ENCODE measurements around the gene MEGF8.

Gene MEGF8

GRCh38 chr19:42370068-42370520 lies 44.7 kb downstream of the MEGF8 start:
- TF ChIP-seq FOXM1 (IDR thresholded peaks at IDR 0.05; ENCODE audit: borderline replicate concordance, low read depth) (no peak), EP300 (IDR thresholded peaks at IDR 0.05; ENCODE audit: borderline replicate concordance) (no peak), TEAD4 (IDR thresholded peaks at IDR 0.05) (no peak), NFIC (IDR thresholded peaks at IDR 0.05) (no peak), TAF1 (IDR thresholded peaks at IDR 0.05; ENCODE audit: low read depth) (no peak), TCF12 (IDR thresholded peaks at IDR 0.05; ENCODE audit: low read depth) (no peak), RAD21 (IDR thresholded peaks at IDR 0.05; ENCODE audit: low read depth) (no peak), YY1 (IDR thresholded peaks at IDR 0.05; ENCODE audit: low read depth) (no peak), CEBPB (IDR thresholded peaks at IDR 0.05) (no peak), CREB1 (IDR thresholded peaks at IDR 0.05; ENCODE audit: low read depth) (no peak), EGR1 (IDR thresholded peaks at IDR 0.05) (no peak), ZBTB7A (IDR thresholded peaks at IDR 0.05; ENCODE audit: low read depth) (no peak)
- TF ChIP-seq, protein P1, sequence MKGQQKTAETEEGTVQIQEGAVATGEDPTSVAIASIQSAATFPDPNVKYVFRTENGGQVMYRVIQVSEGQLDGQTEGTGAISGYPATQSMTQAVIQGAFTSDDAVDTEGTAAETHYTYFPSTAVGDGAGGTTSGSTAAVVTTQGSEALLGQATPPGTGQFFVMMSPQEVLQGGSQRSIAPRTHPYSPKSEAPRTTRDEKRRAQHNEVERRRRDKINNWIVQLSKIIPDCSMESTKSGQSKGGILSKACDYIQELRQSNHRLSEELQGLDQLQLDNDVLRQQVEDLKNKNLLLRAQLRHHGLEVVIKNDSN (IDR thresholded peaks at IDR 0.05): no peak
- TF ChIP-seq, protein P2, sequence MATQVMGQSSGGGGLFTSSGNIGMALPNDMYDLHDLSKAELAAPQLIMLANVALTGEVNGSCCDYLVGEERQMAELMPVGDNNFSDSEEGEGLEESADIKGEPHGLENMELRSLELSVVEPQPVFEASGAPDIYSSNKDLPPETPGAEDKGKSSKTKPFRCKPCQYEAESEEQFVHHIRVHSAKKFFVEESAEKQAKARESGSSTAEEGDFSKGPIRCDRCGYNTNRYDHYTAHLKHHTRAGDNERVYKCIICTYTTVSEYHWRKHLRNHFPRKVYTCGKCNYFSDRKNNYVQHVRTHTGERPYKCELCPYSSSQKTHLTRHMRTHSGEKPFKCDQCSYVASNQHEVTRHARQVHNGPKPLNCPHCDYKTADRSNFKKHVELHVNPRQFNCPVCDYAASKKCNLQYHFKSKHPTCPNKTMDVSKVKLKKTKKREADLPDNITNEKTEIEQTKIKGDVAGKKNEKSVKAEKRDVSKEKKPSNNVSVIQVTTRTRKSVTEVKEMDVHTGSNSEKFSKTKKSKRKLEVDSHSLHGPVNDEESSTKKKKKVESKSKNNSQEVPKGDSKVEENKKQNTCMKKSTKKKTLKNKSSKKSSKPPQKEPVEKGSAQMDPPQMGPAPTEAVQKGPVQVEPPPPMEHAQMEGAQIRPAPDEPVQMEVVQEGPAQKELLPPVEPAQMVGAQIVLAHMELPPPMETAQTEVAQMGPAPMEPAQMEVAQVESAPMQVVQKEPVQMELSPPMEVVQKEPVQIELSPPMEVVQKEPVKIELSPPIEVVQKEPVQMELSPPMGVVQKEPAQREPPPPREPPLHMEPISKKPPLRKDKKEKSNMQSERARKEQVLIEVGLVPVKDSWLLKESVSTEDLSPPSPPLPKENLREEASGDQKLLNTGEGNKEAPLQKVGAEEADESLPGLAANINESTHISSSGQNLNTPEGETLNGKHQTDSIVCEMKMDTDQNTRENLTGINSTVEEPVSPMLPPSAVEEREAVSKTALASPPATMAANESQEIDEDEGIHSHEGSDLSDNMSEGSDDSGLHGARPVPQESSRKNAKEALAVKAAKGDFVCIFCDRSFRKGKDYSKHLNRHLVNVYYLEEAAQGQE (IDR thresholded peaks at IDR 0.05; ENCODE audit: low read depth): no peak
- TF ChIP-seq, protein P3, sequence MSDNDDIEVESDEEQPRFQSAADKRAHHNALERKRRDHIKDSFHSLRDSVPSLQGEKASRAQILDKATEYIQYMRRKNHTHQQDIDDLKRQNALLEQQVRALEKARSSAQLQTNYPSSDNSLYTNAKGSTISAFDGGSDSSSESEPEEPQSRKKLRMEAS (IDR thresholded peaks at IDR 0.05): no peak

DNA sequence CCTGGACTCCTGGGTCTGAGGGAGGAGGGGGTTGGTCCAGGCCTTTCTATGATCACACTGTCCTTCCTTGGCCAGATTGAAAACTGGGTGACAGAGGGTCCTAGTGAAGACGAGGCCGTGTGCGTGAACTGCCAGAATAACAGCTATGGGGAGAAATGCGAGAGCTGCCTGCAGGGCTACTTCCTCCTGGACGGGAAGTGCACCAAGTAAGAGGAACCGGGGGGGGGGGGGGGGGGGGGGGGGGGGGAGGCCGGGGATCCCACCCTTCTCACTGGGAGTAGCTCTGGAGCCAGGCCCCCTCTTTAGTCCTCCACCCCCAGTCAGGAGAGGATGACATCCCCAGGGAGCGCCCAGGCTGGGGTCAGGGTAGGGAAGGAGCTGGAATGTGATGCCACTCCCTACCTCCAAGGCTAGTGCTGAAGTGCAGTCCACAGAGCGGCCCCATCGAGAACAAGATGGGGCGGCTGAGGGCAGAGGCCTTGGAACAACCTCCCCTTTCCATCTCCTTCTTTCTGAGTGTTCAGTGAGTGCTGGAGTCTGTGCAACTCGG lies 45.3 kb downstream of the MEGF8 start:
- TF ChIP-seq EP300 (IDR thresholded peaks at IDR 0.05; ENCODE audit: borderline replicate concordance) (no peak), CREB1 (IDR thresholded peaks at IDR 0.05; ENCODE audit: low read depth) (no peak), CEBPB (IDR thresholded peaks at IDR 0.05) (no peak), TEAD4 (IDR thresholded peaks at IDR 0.05) (no peak), ZBTB7A (IDR thresholded peaks at IDR 0.05; ENCODE audit: low read depth) (no peak), TCF12 (IDR thresholded peaks at IDR 0.05; ENCODE audit: low read depth) (no peak), RAD21 (IDR thresholded peaks at IDR 0.05; ENCODE audit: low read depth) (no peak), NFIC (IDR thresholded peaks at IDR 0.05) (no peak), TAF1 (IDR thresholded peaks at IDR 0.05; ENCODE audit: low read depth) (no peak), EGR1 (IDR thresholded peaks at IDR 0.05) (no peak), FOXM1 (IDR thresholded peaks at IDR 0.05; ENCODE audit: borderline replicate concordance, low read depth) (no peak), YY1 (IDR thresholded peaks at IDR 0.05; ENCODE audit: low read depth) (no peak)
- TF ChIP-seq, protein P3 (IDR thresholded peaks at IDR 0.05): no peak
- TF ChIP-seq, protein P1 (IDR thresholded peaks at IDR 0.05): no peak
- TF ChIP-seq, protein P2 (IDR thresholded peaks at IDR 0.05; ENCODE audit: low read depth): no peak

DNA sequence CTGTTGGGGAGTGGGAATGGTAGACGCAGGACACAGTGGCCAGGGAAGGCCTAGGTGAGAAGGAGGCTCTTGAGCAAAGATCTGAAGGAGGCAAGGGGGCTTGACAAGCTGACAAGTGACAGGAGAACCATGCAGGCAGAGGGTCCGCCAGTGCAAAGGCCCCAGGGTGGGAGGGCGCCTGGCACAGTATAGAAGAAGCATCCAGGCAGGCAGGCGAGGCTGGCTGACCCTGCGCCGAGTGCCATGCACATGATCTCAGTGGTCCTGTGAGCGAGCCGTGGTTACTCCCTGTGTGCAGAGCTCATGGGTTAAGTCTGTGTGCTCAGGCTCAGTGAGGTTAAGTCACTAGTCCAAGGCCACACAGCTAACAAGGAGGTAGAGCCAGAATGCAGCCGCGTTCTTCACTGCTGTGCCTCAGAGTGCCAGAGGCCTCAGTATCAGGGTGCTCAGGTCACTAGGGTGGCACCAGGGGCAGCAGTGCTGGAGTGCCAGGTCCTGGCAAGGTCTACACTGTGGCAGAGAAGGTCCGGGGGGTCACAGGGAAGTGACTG lies 49.5 kb downstream of the MEGF8 start:
- no peak for TF ChIP-seq CEBPB (IDR thresholded peaks at IDR 0.05)
- TF ChIP-seq YY1 (IDR thresholded peaks at IDR 0.05; ENCODE audit: low read depth): no peak
- no peak for TF ChIP-seq ZBTB7A (IDR thresholded peaks at IDR 0.05; ENCODE audit: low read depth)
- no peak for TF ChIP-seq TAF1 (IDR thresholded peaks at IDR 0.05; ENCODE audit: low read depth)
- no peak for TF ChIP-seq RAD21 (IDR thresholded peaks at IDR 0.05; ENCODE audit: low read depth)
- TF ChIP-seq, protein P2 (IDR thresholded peaks at IDR 0.05; ENCODE audit: low read depth): no peak
- no peak for TF ChIP-seq NFIC (IDR thresholded peaks at IDR 0.05)
- TF ChIP-seq, protein P1 (IDR thresholded peaks at IDR 0.05): no peak
- TF ChIP-seq CREB1 (IDR thresholded peaks at IDR 0.05; ENCODE audit: low read depth): no peak
- TF ChIP-seq FOXM1 (IDR thresholded peaks at IDR 0.05; ENCODE audit: borderline replicate concordance, low read depth): no peak
- TF ChIP-seq TCF12 (IDR thresholded peaks at IDR 0.05; ENCODE audit: low read depth): no peak
- TF ChIP-seq, protein P3 (IDR thresholded peaks at IDR 0.05): no peak
- TF ChIP-seq EGR1 (IDR thresholded peaks at IDR 0.05): no peak
- TF ChIP-seq EP300 (IDR thresholded peaks at IDR 0.05; ENCODE audit: borderline replicate concordance): no peak
- no peak for TF ChIP-seq TEAD4 (IDR thresholded peaks at IDR 0.05)

All from Ishikawa (cell line).